SK-N-SH (cell line): ENCODE results near the gene PSTPIP2. TPM values are rescaled to one million over a fixed set of nuclear protein-coding genes. Genes with fewer than 3 reads are reported as not detected.

Experiments used
- CTCF ChIA-PET: fragments of 300-600, 350-600 bp; formaldehyde crosslinking; extraction: SDS; loops from one replicate; lab custom pipeline; 2021; lab: Yijun Ruan, JAX
- POLR2A ChIA-PET: fragments of 350-600 bp; sonication (Branson Sonifier 250); formaldehyde crosslinking; extraction: SDS; loops from one replicate; lab custom pipeline; 2020; ENCODE audit warnings: antibody characterized with exemption, inconsistent platforms; lab: Yijun Ruan, JAX
- DNase-seq: peaks from one replicate; pipeline ENCODE4 v3.0.0; 2012
- H2AFZ ChIP-seq: fragments of 200-600 bp; sonication (generic); 2 replicates; pipeline ENCODE4 v1.8.1; 2016; ENCODE audit warnings: antibody characterized with exemption, mild to moderate bottlenecking, low read depth
- H3F3A ChIP-seq: fragments of 200-600 bp; sonication (generic); replicated peaks from 2 replicates; pipeline ENCODE3; 2016; ENCODE audit warnings: antibody characterized with exemption, mild to moderate bottlenecking; ENCODE audit not compliant: insufficient read depth
- H3K27ac ChIP-seq, 2 experiments: fragments of 200-500 bp in 1 of 2; fragments of 200-600 bp in 1 of 2; sonication (Bioruptor generic) in 1 of 2; sonication (generic), shearing (Covaris generic) in 1 of 2; 2 replicates each; pipeline versions ENCODE4 v1.5.1 to v1.6.1; 2014 to 2016; ENCODE audit warnings: low read depth in 2 of 2, inconsistent platforms in 1 of 2, low read length in 1 of 2, mild to moderate bottlenecking in 1 of 2, mixed read lengths in 1 of 2
- H3K27me3 ChIP-seq: fragments of 200-600 bp; sonication (generic), shearing (Covaris generic); 2 replicates; pipeline ENCODE4 v1.6.1; 2016; ENCODE audit warnings: mixed run types; ENCODE audit not compliant: insufficient read depth
- H3K36me3 ChIP-seq, 2 experiments: fragments of 200-500 bp in 1 of 2; fragments of 200-600 bp in 1 of 2; sonication (Bioruptor generic) in 1 of 2; sonication (generic) in 1 of 2; replicated peaks in 1 of 2; 2 replicates each; pipeline versions ENCODE3 to v1.5.1; 2014 to 2016; ENCODE audit warnings: low read length in 1 of 2, mild to moderate bottlenecking in 1 of 2; ENCODE audit not compliant: insufficient read depth in 2 of 2, control insufficient read depth in 1 of 2
- H3K4me1 ChIP-seq, 2 experiments: fragments of 200-500 bp in 1 of 2; fragments of 200-600 bp in 1 of 2; sonication (Bioruptor generic) in 1 of 2; sonication (generic), shearing (Covaris generic) in 1 of 2; 2 replicates each; pipeline versions ENCODE4 v1.5.1 to v1.6.1; 2014 to 2016; ENCODE audit warnings: low read depth in 1 of 2, low read length in 1 of 2, mixed run types in 1 of 2; ENCODE audit not compliant: insufficient read depth in 2 of 2, control insufficient read depth in 1 of 2
- H3K4me2 ChIP-seq: fragments of 200-600 bp; sonication (generic), shearing (Covaris generic); 2 replicates; pipeline ENCODE4 v1.6.1; 2017; ENCODE audit warnings: mixed run types
- H3K4me3 ChIP-seq, 2 experiments: fragments of 200-500 bp in 1 of 2; fragments of 200-600 bp in 1 of 2; sonication (Bioruptor generic) in 1 of 2; sonication (generic), shearing (Covaris generic) in 1 of 2; 2 replicates each; pipeline versions ENCODE4 v1.5.1 to v1.8.1; 2014 to 2016; ENCODE audit warnings: low read depth in 2 of 2, inconsistent platforms in 1 of 2, low read length in 1 of 2, mild to moderate bottlenecking in 1 of 2, mixed read lengths in 1 of 2, moderate library complexity in 1 of 2
- H3K79me2 ChIP-seq: fragments of 200-600 bp; sonication (generic); 2 replicates; pipeline ENCODE4 v1.8.1; 2017; ENCODE audit warnings: mild to moderate bottlenecking; ENCODE audit not compliant: insufficient read depth
- H3K9ac ChIP-seq: fragments of 200-600 bp; sonication (generic); 2 replicates; pipeline ENCODE4 v1.6.1; 2017; ENCODE audit warnings: mixed run types
- H3K9me2 ChIP-seq: fragments of 200-600 bp; sonication (generic); 2 replicates; pipeline ENCODE4 v1.6.1; 2017; ENCODE audit warnings: mixed run types
- H3K9me3 ChIP-seq: fragments of 200-600 bp; sonication (generic); 2 replicates; pipeline ENCODE4 v1.6.1; 2017; ENCODE audit warnings: mixed run types, mild to moderate bottlenecking, moderate library complexity
- H4K20me1 ChIP-seq: fragments of 200-600 bp; sonication (generic); 2 replicates; pipeline ENCODE4 v1.6.1; 2017; ENCODE audit warnings: mild to moderate bottlenecking, mixed run types; ENCODE audit not compliant: insufficient read depth
- CHD2 ChIP-seq: fragments of 150-350 bp; IDR thresholded peaks from 2 replicates; pipeline ENCODE4 v1.6.1; 2018; ENCODE audit warnings: low read length; ENCODE audit not compliant: partially characterized antibody
- EP300 ChIP-seq, 2 experiments: IDR thresholded peaks; 2 replicates each; pipeline versions ENCODE4 v1.4.0 to v1.6.1; 2012; ENCODE audit warnings: borderline replicate concordance in 1 of 2, low read depth in 1 of 2, low read length in 1 of 2
- FOSL2 ChIP-seq: IDR thresholded peaks from 2 replicates; pipeline ENCODE4 v1.4.0; 2012; ENCODE audit warnings: low read depth, mild to moderate bottlenecking, moderate library complexity, borderline replicate concordance
- GABPA ChIP-seq: IDR thresholded peaks from 2 replicates; pipeline ENCODE4 v1.4.0; 2012; ENCODE audit warnings: low read depth, mild to moderate bottlenecking
- JUND ChIP-seq: IDR thresholded peaks from 2 replicates; pipeline ENCODE4 v1.4.0; 2012
- MXI1 ChIP-seq: IDR thresholded peaks from 2 replicates; pipeline ENCODE4 v1.6.1; 2012; ENCODE audit warnings: mild to moderate bottlenecking, low read depth, low read length, improper control_type of control experiment
- NRF1 ChIP-seq: IDR thresholded peaks from 2 replicates; pipeline ENCODE4 v1.6.1; 2012; ENCODE audit warnings: low read depth, mild to moderate bottlenecking, low read length
- RAD21 ChIP-seq: IDR thresholded peaks from 2 replicates; pipeline ENCODE4 v1.6.1; 2012; ENCODE audit warnings: mild to moderate bottlenecking, low read length
- RCOR1 ChIP-seq: fragments of 150-350 bp; IDR thresholded peaks from 2 replicates; pipeline ENCODE4 v1.6.1; 2017; ENCODE audit warnings: antibody characterized with exemption, low read length
- RXRA ChIP-seq: IDR thresholded peaks from 2 replicates; pipeline ENCODE4 v1.4.0; 2012; ENCODE audit warnings: low read depth, mild to moderate bottlenecking, borderline replicate concordance
- SIN3A ChIP-seq: IDR thresholded peaks from 2 replicates; pipeline ENCODE4 v1.6.1; 2012; ENCODE audit warnings: low read depth, mild to moderate bottlenecking, low read length, moderate library complexity, borderline replicate concordance
- TAF1 ChIP-seq: IDR thresholded peaks from 2 replicates; pipeline ENCODE4 v1.6.1; 2012; ENCODE audit warnings: low read depth, mild to moderate bottlenecking, low read length, moderate library complexity, borderline replicate concordance
- TCF12 ChIP-seq: IDR thresholded peaks from 2 replicates; pipeline ENCODE4 v1.4.0; 2012
- YY1 ChIP-seq: IDR thresholded peaks from 2 replicates; pipeline ENCODE4 v1.4.0; 2012; ENCODE audit warnings: low read depth, mild to moderate bottlenecking
- WGBS: methylation state at CpG from one replicate; pipeline ENCODE4 v1.1.6; 2017; ENCODE audit warnings: low lambda C conversion rate; 5-methylcytosine and 5-hydroxymethylcytosine counted together
- polyA plus RNA-seq, 3 experiments: library from polyadenylated mRNA; depleted of rRNA; stranded (reverse); fragments of >200 nt; gene quantifications; 2 replicates each; pipeline ENCODE4 v1.2.3, GENCODE V29; 2012
- TF ChIP-seq, protein P1 (sequence below): IDR thresholded peaks from 2 replicates; pipeline ENCODE4 v1.4.0; 2012; ENCODE audit warnings: low read depth, borderline replicate concordance
- TF ChIP-seq, protein P2 (sequence below): IDR thresholded peaks from 2 replicates; pipeline ENCODE4 v1.4.0; 2012; ENCODE audit warnings: low read depth
- TF ChIP-seq, protein P3 (sequence below): IDR thresholded peaks from 2 replicates; pipeline ENCODE4 v1.4.0; 2012; ENCODE audit warnings: low read depth, borderline replicate concordance

The PSTPIP2 gene
- polyA plus RNA-seq, 1 of the 3 experiments (the other 2 are of a cell fraction): 9.5 TPM

DNA sequence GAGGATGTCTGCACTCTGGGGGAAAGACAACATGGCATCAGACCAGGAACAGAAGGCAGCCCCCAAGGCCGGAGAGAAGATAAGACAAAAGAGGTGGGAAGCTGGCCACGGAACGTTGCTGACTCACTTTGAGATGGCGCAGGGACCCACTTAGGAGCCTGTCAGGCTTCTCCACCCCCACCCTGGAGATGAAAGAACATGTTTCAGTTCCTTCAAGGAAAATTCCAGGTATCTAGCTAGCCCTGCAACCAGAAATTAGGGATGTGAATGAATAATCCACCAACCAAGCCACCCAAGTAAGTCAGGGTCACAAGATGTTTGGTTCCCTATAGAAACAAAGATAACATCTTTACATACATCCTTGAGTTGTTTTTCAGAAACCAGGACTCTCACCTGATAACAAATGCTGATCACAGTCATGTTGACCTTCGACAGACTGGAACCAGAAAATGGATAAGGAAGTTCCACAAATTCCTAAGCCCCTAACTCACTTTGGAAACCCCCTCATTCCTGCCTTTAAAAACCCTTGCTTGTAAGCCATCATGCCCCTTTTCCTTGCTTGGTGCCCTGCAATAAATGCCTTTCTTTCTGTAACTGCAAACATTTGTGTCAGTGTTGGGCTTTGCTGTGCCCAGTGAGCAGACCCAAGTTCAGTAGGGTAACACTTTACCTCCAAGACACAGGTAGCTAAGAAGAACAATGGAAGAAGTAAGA lies 31.9 kb downstream of the PSTPIP2 start (continued):
- TF ChIP-seq EP300 (IDR thresholded peaks at IDR 0.05; ENCODE audit: borderline replicate concordance in 1 of 2, low read depth in 1 of 2, low read length in 1 of 2) (no peak), RCOR1 (no peak)
- TF ChIP-seq, protein P1, sequence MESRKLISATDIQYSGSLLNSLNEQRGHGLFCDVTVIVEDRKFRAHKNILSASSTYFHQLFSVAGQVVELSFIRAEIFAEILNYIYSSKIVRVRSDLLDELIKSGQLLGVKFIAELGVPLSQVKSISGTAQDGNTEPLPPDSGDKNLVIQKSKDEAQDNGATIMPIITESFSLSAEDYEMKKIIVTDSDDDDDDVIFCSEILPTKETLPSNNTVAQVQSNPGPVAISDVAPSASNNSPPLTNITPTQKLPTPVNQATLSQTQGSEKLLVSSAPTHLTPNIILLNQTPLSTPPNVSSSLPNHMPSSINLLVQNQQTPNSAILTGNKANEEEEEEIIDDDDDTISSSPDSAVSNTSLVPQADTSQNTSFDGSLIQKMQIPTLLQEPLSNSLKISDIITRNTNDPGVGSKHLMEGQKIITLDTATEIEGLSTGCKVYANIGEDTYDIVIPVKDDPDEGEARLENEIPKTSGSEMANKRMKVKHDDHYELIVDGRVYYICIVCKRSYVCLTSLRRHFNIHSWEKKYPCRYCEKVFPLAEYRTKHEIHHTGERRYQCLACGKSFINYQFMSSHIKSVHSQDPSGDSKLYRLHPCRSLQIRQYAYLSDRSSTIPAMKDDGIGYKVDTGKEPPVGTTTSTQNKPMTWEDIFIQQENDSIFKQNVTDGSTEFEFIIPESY: no peak

DNA sequence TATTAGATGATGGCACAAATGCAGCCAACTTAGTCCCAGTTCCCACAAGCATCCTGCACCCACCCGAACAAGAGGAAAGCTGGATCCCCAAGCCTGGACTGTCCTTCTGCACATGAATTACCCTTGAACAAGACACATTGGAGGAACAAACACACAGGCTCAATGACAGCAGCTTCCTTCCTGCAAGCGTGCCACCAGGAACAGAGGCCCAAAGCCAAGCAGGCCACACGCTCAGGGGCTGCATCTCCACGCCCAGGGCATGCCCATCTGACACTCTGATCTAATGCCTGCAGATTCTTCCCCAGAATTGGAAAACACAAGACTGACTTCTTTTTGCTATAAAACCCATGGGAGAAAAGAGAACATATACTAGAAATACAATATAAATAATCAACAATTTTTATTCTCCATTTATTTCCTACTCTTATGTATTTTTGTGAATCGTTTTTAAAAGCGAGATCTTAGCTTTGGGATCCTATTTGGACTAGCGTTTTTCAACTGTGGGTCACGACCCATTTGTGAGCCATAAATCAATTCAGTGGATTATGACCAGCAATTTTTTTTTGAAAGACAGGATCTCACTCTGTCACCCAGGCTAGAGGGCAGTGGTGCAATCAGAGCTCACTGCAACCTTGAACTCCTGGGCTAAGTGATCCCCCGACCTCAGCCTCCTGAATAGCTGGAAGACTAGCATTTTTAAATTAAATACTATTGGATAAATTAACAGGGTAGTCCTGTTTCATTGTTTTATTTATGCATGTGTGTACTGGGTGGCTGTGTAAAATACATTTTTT lies 34.4 kb downstream of the PSTPIP2 start:
- H3K9ac ChIP-seq: no peak overlapping the region
- H3K4me1 ChIP-seq: peaks cover 0 to 21% of the 10 kb centered on the region in 2 experiments; a peak in 1 of 4 replicates
- ChIA-PET CTCF (no interaction called here), POLR2A (interaction anchor here (0.6 kb wide), 1 partner anchor 62 kb away, joined by 3 read pairs; no protein-coding TSS in a partner anchor)
- H3K27me3 ChIP-seq: no peaks in the 10 kb centered on the region
- H3F3A ChIP-seq: peaks cover 13% of the 10 kb centered on the region
- no peaks in the 10 kb centered on the region for H3K36me3 ChIP-seq
- H3K4me3 ChIP-seq: no peak overlapping the region
- DNase-seq: no peak
- 85% methylated on average over 9 of the region's 9 CpGs for WGBS
- no peak overlapping the region for H3K27ac ChIP-seq
- TF ChIP-seq TCF12 (no peak), SIN3A (no peak), NRF1 (no peak)
- TF ChIP-seq, protein P2, sequence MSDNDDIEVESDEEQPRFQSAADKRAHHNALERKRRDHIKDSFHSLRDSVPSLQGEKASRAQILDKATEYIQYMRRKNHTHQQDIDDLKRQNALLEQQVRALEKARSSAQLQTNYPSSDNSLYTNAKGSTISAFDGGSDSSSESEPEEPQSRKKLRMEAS: no peak
- H4K20me1 ChIP-seq: no peaks in the 10 kb centered on the region
- no peaks in the 10 kb centered on the region for H3K9me3 ChIP-seq
- no peaks in the 10 kb centered on the region for H3K9me2 ChIP-seq
- H3K79me2 ChIP-seq: no peaks in the 10 kb centered on the region
- H2AFZ ChIP-seq: no peak overlapping the region
- H3K4me2 ChIP-seq: no peak overlapping the region

DNA sequence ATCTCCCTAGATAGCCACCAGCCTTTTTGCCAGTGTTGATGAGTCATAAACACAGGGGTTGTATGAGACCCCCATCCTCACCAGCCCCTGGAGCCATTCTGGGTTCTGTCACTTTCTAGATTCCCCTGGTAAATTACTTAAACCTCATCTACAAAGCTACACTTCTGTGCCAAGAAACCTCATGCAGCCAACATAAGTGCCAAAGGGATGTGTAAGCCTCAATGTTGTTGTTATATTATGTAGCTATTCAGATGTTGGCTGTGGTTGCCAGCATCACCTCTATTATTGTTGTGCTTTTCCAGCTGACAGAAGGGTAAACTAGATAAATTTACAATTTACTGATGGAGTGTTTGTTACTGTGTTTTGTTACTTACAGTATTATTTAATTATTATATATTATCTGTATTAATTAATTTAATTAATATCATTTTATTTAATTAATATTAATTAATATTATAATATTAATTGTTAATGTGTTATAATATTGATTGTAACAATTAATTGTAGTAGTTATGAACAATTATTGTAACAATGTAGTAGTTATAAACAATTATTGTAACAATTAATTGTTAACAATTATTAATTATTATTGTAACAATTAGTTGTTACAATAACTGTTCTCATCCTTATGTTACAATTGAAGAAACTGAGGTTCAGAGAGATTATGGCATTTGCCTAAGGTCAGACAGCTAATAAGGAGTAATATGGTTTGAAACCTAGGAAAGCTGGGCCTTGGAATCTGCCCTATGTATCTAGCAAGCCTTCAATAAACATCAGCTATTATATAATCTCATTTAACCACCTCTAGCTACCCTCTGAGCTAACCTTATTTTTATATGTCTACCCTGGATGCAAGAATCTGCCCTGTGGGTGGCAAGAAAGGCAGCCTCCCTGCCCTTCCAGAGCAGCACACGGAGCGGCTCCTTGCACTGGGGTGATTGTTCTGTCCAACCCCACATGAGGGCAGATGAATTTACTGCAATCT lies 36.1 kb downstream of the PSTPIP2 start:
- Histone ChIP-seq H3K9me2 (no peaks in the 10 kb centered on the region), H3F3A (peaks cover 7% of the 10 kb centered on the region), H3K27me3 (no peaks in the 10 kb centered on the region), H4K20me1 (no peaks in the 10 kb centered on the region), H3K36me3 (peaks cover 0 to 6% of the 10 kb centered on the region in 2 experiments), H3K9me3 (no peaks in the 10 kb centered on the region), H3K9ac (no peak overlapping the region), H3K27ac (peak overlapping the region in 1 of 2 experiments; percentile 33; a peak in 1 of 4 replicates), H2AFZ (no peak overlapping the region), H3K4me3 (no peak overlapping the region), H3K79me2 (no peaks in the 10 kb centered on the region), H3K4me1 (peaks cover 0 to 13% of the 10 kb centered on the region in 2 experiments; a peak in 1 of 4 replicates)
- ChIA-PET CTCF (no interaction called here), POLR2A (no interaction called here)
- TF ChIP-seq, protein P3, sequence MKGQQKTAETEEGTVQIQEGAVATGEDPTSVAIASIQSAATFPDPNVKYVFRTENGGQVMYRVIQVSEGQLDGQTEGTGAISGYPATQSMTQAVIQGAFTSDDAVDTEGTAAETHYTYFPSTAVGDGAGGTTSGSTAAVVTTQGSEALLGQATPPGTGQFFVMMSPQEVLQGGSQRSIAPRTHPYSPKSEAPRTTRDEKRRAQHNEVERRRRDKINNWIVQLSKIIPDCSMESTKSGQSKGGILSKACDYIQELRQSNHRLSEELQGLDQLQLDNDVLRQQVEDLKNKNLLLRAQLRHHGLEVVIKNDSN: no peak
- TF ChIP-seq EP300 (IDR thresholded peaks at IDR 0.05; ENCODE audit: borderline replicate concordance in 1 of 2, low read depth in 1 of 2, low read length in 1 of 2) (no peak), GABPA (no peak), YY1 (no peak), FOSL2 (no peak), RAD21 (no peak), TAF1 (no peak), RXRA (no peak), CHD2 (no peak), JUND (no peak), MXI1 (no peak)
- TF ChIP-seq, all 33 proteins: peak for 0
- H3K4me2 ChIP-seq: peak overlapping the region; percentile 30; the same call in 1 of the 2 replicates
- WGBS: 100% methylated on average over 2 of the region's 2 CpGs
- DNase-seq: peak; percentile 17
